ENCODE data around the gene TEX10.

TEX10 gene

GRCh38 chr9:100346836-100347235, 5.9 kb downstream of the TEX10 start:
- DNase-seq (ENCODE audit: low spot score) = no peak

DNA sequence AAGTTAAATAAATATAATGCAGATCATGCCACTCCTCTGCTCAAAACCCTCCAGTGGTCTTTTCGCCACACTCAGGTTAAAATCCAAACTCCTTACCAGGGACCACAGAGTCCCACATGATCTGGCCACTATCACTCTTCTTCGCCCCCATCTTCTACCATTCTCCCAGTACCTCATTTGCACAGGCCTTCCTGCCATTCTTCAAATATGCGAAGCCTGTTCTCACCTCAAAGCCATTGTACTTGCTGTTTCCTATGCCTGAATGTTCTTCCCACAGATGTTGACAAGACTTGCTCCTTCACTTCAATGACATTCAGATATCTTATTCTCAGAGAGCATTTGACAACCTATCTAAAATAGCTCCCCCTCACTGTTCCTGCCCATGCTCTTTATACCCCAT, 10.9 kb downstream of the TEX10 start:
- DNase-seq (ENCODE audit: low spot score) = no peak

DNA sequence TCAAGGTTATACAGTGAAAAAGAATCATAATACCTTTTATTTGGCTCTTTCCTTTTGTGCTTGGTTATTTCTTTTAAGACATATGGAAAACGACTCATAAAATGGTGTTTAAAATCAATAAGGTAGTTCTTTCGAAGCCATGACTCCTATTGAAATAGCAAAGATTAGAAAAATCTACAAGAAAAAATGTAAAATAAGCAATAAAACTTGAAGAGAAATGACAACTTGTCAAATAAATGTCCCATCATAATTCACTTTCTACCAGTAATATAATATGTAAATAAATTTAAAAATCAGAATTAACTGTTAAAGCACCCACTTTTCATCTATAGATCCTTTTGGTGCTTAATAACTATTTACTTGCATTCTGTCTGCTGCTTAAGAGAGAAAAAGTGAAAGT, 12.5 kb downstream of the TEX10 start:
- DNase-seq (ENCODE audit: low spot score) = no peak

- peak; percentile 80 for DNase-seq (ENCODE audit: low spot score)
These were observed 14.0 kb downstream of the TEX10 start for GRCh38 chr9:100338736-100339135.

DNA sequence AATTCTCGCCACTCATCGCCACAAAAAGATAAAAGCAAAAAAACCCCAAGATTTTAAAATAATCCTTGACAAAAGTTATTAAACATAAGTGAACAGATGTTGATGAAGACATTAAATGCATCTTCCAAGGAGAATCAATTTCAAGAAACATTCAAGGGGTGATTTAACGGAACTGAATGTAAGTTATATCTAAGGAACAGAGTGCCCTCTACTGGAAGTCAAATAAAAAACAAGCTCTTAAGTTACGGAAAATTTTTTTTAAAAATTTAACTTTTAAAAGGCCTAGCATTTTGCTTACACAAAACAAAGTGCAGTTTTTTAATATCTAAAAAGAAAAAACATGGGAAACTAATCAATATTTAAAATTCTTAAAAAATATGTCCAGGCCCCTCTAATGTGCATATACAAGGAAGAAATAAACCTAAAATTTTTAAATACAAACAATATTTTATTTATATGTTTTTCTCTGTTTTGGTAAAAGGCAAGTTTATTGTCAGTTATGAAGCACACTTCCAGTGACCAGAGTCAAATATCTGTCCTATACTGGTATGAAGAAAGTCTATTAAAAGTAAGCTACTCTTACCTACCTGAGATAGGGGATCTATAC, 28.0 kb downstream of the TEX10 start:
- DNase-seq (ENCODE audit: low spot score) = peak; percentile 76

GRCh38 chr9:100322954-100323536, 29.7 kb downstream of the TEX10 start:
- DNase-seq (ENCODE audit: low spot score) = peak; percentile 70

DNA sequence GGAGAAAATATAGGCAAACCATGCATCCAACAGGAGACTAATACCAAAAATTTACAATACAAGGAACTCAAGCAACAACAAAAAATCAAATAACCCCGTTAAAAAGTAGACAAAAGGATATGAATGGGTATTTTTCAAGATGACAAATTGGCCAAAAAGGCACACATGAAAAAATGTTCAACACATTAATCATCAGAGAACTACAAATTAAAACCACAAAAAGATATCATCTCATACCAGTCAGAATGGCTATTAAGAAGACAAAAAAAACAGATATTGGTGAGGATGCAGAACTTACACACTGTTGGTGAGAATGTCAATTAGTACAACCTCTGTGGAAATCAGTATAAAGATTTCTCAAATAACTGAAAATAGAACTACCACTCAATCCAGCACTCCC, 35.0 kb downstream of the TEX10 start:
- DNase-seq (ENCODE audit: low spot score) = peak; percentile 60

DNA sequence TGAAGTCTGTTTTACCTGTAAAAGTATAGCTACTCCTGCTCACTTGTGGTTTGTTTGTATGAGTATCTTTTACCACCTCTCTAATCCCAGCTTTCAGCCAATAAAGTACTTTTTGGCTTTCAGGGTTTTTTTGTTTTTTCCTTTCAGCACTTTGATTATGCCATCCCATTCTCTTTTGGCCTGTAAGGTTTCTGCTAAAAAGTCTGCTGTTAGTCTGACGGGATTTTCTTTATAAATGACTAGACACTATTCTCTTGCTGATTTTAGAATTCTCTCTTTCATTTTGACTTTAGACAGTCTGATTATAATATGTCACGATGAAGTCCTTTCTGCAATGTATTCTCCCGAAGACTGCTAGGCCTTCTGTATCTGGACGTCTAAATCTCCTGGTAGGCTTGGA, 37.2 kb downstream of the TEX10 start:
- no peak for DNase-seq (ENCODE audit: low spot score)

- DNase-seq (ENCODE audit: low spot score) = no peak
These were observed 42.8 kb downstream of the TEX10 start for GRCh38 chr9:100309992-100310391.

- no peak for DNase-seq (ENCODE audit: low spot score)
These were observed 43.7 kb downstream of the TEX10 start for GRCh38 chr9:100308965-100309564.

- DNase-seq (ENCODE audit: low spot score) = no peak
These were observed 45.7 kb downstream of the TEX10 start for GRCh38 chr9:100307080-100307479.

DNA sequence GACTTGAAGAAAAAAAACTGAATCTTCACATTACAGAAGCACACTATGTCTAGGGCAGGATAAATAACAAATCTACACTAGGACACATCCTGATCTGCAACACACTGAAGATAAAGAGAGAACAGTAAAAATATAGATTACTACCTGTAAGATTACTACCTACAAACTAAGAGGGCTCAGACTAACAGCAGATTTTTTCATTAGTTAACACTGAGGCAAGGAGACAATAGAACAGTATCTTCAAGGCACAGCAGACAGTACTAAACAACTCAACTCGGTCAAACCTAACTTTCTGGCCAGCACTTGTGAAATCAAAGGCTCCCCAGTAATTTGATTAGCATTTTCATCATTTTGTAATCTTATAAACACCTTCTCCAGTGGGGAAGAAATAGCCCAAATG, 46.5 kb downstream of the TEX10 start:
- DNase-seq (ENCODE audit: low spot score) = no peak

- no peak for DNase-seq (ENCODE audit: low spot score)
These were observed 49.0 kb downstream of the TEX10 start for GRCh38 chr9:100303747-100304146.

DNA sequence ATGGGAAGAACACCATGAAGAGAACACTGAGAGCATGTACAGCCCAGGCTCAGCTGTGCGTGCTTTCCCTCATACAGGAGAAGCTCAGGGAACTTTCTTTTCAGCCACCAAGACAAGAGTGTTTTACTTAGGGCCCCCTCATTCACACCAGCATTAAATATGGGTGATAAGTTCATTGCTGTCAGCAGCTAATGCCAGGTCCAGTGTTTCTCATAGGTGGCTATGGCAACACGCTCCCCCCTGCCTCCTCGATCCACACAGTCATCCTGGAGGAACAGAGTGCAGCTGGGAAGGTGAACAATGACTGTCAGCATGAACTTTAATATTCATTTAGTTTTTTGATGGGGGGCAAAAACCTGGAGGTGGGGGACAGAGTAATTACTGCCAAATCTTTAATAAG, 54.4 kb downstream of the TEX10 start:
- DNase-seq (ENCODE audit: low spot score) = no peak

GRCh38 chr9:100296407-100296806, 56.3 kb downstream of the TEX10 start:
- DNase-seq (ENCODE audit: low spot score) = no peak

DNA sequence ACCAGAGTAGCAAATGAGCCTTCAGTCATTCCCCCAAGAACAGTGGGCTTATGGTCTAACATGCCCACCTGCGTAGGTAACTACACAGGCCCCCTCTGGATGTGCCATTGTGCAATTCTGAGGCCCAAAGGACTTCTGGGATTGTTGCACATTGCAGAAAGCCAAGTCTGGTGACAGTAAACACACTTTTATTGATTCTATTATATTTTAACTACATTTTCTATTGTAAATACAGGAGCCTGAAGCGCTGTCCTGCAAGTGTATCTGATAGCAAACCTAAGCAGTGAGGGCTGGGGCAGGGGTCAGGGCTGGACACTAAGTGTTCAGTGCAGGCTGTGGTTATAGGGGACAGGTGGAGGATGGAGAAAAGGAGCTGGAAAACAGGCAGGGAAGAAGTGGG, 57.5 kb downstream of the TEX10 start:
- DNase-seq (ENCODE audit: low spot score) = no peak

DNA sequence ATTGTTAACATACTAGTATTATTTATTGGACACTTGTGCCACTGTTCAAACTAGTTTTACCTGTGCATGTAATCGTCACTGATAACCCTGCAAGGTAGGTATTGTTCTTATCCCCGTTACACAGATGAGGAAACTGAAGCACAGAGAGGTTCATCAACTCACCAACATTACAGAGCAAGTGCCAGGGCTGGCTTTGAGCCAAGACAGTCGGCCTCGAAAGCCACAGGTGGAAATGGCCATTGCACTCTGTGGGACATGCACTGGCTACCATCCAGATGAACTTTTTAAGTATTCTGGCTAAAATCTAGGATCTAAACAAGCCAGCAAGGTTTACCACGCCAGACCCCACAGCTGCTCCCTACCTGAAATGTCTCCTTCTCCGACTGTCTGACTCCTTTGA, 57.9 kb downstream of the TEX10 start:
- DNase-seq (ENCODE audit: low spot score) = no peak

DNA sequence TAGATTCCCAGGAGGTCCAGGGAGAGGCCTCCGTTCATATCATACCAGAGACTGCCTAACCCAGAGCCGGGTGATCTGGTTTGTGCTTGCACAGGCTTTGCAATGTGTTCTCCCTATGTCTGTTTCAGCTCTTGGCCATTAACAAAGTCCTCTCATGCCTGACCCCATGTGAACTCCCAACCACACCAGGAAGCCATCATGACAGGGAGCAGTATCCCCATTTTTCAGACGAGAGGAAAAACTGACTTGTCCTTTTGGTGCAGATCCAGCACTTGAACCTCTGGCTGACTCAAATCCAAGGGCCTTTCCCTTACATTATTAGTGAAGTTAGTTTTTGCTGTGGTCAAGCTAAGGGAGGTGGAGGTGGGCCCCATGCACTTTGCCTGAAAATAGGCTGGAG, 58.4 kb downstream of the TEX10 start:
- DNase-seq (ENCODE audit: low spot score) = no peak

DNA sequence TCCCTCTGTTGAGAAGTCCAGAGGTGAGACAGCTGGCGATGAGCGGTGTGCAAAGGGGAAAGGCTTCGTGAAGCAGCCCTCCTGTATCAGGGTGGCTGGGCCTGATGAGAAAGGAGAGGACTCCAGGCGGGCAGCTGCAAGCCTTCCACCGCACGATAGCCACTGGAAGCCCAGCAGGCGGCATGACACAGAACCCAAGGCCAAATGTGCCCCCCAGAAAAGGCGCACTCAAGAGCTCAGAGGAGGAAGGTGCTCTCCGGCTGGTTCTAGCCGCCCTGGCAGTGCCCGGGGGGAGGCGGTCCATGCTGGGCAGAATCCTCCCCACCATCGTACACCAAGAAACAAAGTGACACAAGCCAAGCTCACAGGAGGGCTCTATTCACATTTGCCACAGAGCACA, 60.3 kb downstream of the TEX10 start:
- no peak for DNase-seq (ENCODE audit: low spot score)

GRCh38 chr9:100290714-100291113, 62.0 kb downstream of the TEX10 start:
- DNase-seq (ENCODE audit: low spot score) = no peak

DNA sequence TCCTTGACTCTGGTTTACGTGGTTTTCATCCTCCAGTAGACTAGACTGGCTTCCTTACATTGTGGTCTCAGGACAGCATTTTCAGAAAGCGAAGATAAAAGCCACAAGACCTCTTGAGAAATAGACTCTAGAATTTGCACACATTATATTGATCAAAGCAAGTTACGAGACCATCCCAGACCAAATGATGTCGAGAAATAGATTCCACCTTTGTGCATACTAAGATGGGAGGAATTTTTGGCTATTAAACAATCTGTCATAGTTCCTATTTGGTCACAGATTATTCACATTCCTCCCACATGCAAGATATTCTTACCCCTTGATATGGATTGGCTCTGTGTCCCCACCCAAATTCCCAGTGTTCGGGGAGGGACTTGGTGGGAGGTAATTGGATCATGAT, 65.6 kb downstream of the TEX10 start:
- DNase-seq (ENCODE audit: low spot score) = no peak

DNA sequence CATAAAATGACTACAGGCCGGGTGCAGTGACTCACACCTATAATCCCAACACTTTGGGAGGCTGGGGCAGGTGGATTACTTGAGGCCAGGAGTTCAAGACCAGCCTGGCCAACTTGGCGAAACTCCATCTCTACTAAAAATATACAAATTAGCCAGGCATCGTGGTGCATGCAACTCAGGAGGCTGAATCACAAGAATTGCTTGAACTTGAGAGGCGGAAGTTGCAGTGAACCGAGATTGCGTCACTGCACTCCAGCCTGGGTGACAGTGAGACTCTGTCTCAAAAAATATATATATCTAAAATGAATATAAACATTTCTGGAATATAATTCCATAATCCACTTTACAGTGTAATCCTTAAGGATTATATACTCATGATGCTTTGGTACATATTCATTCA, 66.5 kb downstream of the TEX10 start:
- no peak for DNase-seq (ENCODE audit: low spot score)

DNA sequence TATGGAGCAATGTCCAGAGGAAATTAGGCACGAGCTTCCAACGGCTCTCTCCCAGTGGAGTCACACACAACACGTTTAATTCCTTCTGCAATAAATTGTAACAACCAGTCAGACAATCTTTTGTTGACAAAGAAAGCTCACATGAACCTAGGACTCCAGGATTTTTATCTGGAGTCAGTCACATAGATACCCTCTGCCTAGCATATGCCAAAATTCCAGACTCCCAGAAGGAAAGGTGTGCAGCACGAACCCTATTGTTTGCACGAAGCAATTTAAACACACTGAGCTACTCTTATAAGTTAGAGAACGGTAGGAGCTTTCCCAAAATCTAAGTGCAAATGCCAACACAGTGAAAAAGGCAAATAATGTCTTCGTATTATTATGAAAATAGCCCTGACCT, 67.1 kb downstream of the TEX10 start:
- DNase-seq (ENCODE audit: low spot score) = no peak

- no peak for DNase-seq (ENCODE audit: low spot score)
These were observed 67.7 kb downstream of the TEX10 start for GRCh38 chr9:100285080-100285479.

All from RKO (cell line).